ENCODE results near the gene ATP6V0E1. TPM values are rescaled to one million over a fixed set of nuclear protein-coding genes. Genes with fewer than 3 reads are reported as not detected.
"Not testable (repeated sequence)": the region's sequence is repeated elsewhere in the genome, so short reads cannot be mapped to it uniquely, and the experiment has no call there.

The ATP6V0E1 gene
- total and polyA plus RNA-seq, 2 of the 4 experiments (the other 2 are of a cell fraction): 258 to 277 TPM

DNA sequence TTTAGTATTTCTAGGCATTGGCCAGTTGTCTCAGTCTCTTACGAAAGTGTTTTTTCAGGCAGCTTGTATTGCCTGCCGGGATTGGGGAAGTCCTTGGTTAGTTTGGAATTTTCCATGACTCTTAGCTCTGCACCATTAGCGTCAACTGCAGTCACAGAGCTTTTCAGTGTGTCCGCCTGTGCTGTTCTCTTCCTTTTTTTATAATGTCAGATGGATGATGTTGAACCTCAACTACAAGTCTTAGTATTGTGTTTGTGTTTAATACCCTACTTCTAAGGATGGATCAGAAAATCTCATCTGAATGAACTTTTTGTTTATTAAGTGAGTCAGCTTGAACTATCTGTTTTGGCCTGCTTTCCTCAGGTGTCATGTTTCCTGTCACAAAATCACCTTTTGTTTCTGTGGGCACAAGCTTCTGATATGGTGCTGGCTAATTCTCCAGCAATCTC lies 33.1 kb downstream of the ATP6V0E1 start:
- TF ChIP-seq BHLHE40 (IDR thresholded peaks at IDR 0.05; ENCODE audit: low read depth, low read length) (no peak), POLR2A (IDR thresholded peaks at IDR 0.05; ENCODE audit: low read depth, low read length) (no peak)
- TF ChIP-seq, protein P1, sequence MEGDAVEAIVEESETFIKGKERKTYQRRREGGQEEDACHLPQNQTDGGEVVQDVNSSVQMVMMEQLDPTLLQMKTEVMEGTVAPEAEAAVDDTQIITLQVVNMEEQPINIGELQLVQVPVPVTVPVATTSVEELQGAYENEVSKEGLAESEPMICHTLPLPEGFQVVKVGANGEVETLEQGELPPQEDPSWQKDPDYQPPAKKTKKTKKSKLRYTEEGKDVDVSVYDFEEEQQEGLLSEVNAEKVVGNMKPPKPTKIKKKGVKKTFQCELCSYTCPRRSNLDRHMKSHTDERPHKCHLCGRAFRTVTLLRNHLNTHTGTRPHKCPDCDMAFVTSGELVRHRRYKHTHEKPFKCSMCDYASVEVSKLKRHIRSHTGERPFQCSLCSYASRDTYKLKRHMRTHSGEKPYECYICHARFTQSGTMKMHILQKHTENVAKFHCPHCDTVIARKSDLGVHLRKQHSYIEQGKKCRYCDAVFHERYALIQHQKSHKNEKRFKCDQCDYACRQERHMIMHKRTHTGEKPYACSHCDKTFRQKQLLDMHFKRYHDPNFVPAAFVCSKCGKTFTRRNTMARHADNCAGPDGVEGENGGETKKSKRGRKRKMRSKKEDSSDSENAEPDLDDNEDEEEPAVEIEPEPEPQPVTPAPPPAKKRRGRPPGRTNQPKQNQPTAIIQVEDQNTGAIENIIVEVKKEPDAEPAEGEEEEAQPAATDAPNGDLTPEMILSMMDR (conservative IDR thresholded peaks at IDR 0.05; ENCODE audit: low read depth, low read length): no peak
- Histone ChIP-seq H3K56ac (ENCODE audit: extremely low read depth, insufficient read depth, low read length) (no peak overlapping the region), H3K79me1 (ENCODE audit: low read depth in 1 of 2, low read length in 2 of 2) (peaks cover 37 to 79% of the 10 kb centered on the region in 2 experiments), H3K27me3 (ENCODE audit: control insufficient read depth, insufficient read depth, low read length) (no peaks in the 10 kb centered on the region), H4K91ac (ENCODE audit: insufficient read depth, low read depth, low read length) (no peak overlapping the region), H3K23ac (ENCODE audit: low read depth, low read length) (no peak overlapping the region), H3K36me3 (ENCODE audit: control insufficient read depth, insufficient read depth, low read length) (peaks cover 11% of the 10 kb centered on the region; the same call in 1 of the 2 replicates), H4K20me1 (ENCODE audit: insufficient read depth, low read length) (peaks cover 31% of the 10 kb centered on the region), H4K8ac (ENCODE audit: low read depth in 2 of 2, low read length in 2 of 2) (0 out of 4 replicates have a peak overlapping the region, but pooled peaks of 1 of the 2 experiments have one; percentile 8), H3K4me3 (ENCODE audit: insufficient read depth, low read depth, low read length) (no peak overlapping the region), H2AK5ac (ENCODE audit: low read depth, low read length) (no peak overlapping the region), H2AFZ (replicated peaks; ENCODE audit: low read length, poor library complexity) (no peak overlapping the region), H3K9me1 (ENCODE audit: insufficient read depth, low read length) (peaks cover 20% of the 10 kb centered on the region), H4K5ac (ENCODE audit: low read depth, low read length) (no peak overlapping the region), H3K9me3 (ENCODE audit: control insufficient read depth, insufficient read depth, low read length) (no peaks in the 10 kb centered on the region), H3K27ac (ENCODE audit: insufficient read depth, low read length) (peak overlapping the region; percentile 22; the same call in 1 of the 2 replicates), H2BK120ac (ENCODE audit: low read depth, low read length) (no peak overlapping the region), H3K9ac (ENCODE audit: low read depth, low read length) (no peak overlapping the region), H3K18ac (ENCODE audit: low read depth, low read length) (no peak overlapping the region), H3K4ac (ENCODE audit: low read depth, low read length) (no peak overlapping the region), H2BK20ac (ENCODE audit: low read depth, low read length) (no peak overlapping the region), H3K14ac (replicated peaks; ENCODE audit: low read depth, low read length) (no peak overlapping the region; the same call in none of the 2 replicates), H2BK5ac (ENCODE audit: low read depth, low read length, poor library complexity, severe bottlenecking) (peak overlapping the region; percentile 65), H3K4me1 (ENCODE audit: control insufficient read depth, insufficient read depth, low read length) (peaks cover 15% of the 10 kb centered on the region), H2AK9ac (replicated peaks; ENCODE audit: low read depth, low read length, poor library complexity) (no peak overlapping the region), H3K4me2 (ENCODE audit: low read depth, low read length) (peak overlapping the region; percentile 3; the same call in 1 of the 2 replicates), H2BK15ac (ENCODE audit: low read depth, low read length) (0 out of 3 replicates have a peak overlapping the region, but pooled peaks have one; percentile 7)
- BruUV-seq (replicated peaks): no TSS peak
- ATAC-seq (ENCODE audit: low read depth) (peak; percentile 74), DNase-seq (peak; percentile 71)
- no CpG with 5 or more reads among the region's 4 CpGs for WGBS, 2 experiments (ENCODE audit: extremely low coverage in 2 of 2, insufficient read length in 1 of 2)
- ChIA-PET POLR2A (ENCODE audit: unreplicated experiment) (no interaction called here), CTCF (interaction anchor here (0.7 kb wide), 1 partner anchor 22 kb away, joined by 3 read pairs; no protein-coding TSS in a partner anchor)
- dilution Hi-C loops (cut with HindIII; ENCODE audit: low sequenced_read_pairs, unreplicated experiment): no loop called here
- intact Hi-C loops (cut with micrococcal nuclease): no loop called here
- in situ Hi-C loops (cut with MboI; ENCODE audit: low sequenced_read_pairs): no loop called here

DNA sequence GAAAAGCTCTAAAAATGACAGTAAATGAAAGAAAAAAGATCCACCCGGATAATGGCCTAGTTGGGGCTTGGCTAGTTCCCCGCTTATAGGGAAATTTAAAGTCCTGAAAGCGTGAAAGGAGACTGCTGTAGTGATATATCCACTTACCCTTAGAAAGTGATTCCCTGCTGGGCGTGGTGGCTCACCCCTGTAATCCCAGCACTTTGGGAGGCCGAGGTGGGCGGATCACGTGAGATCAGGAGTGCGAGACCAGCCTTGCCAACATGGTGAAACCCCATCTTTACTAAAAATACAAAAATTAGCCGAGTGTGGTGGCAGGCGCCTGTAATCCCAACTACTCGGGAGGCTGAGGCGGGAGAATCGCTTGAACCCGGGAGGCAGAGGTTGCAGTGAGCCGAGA lies 33.5 kb downstream of the ATP6V0E1 start:
- H2BK20ac ChIP-seq (ENCODE audit: low read depth, low read length); H3K9ac ChIP-seq (ENCODE audit: low read depth, low read length); ATAC-seq (ENCODE audit: low read depth); H3K4me3 ChIP-seq (ENCODE audit: insufficient read depth, low read depth, low read length); H3K27me3 ChIP-seq (ENCODE audit: control insufficient read depth, insufficient read depth, low read length); H4K91ac ChIP-seq (ENCODE audit: insufficient read depth, low read depth, low read length); POLR2A ChIA-PET (ENCODE audit: unreplicated experiment); H2BK120ac ChIP-seq (ENCODE audit: low read depth, low read length); H3K4ac ChIP-seq (ENCODE audit: low read depth, low read length); H2AK5ac ChIP-seq (ENCODE audit: low read depth, low read length); H3K23ac ChIP-seq (ENCODE audit: low read depth, low read length); H4K5ac ChIP-seq (ENCODE audit: low read depth, low read length); H2AFZ ChIP-seq (replicated peaks; ENCODE audit: low read length, poor library complexity); H3K18ac ChIP-seq (ENCODE audit: low read depth, low read length); DNase-seq; H3K14ac ChIP-seq (replicated peaks; ENCODE audit: low read depth, low read length); dilution Hi-C loops (cut with HindIII; ENCODE audit: low sequenced_read_pairs, unreplicated experiment); H3K4me2 ChIP-seq (ENCODE audit: low read depth, low read length); H2BK15ac ChIP-seq (ENCODE audit: low read depth, low read length); H3K9me3 ChIP-seq (ENCODE audit: control insufficient read depth, insufficient read depth, low read length); H4K8ac ChIP-seq (ENCODE audit: low read depth in 2 of 2, low read length in 2 of 2); H3K27ac ChIP-seq (ENCODE audit: insufficient read depth, low read length); in situ Hi-C loops (cut with MboI; ENCODE audit: low sequenced_read_pairs); BruUV-seq (replicated peaks); H3K56ac ChIP-seq (ENCODE audit: extremely low read depth, insufficient read depth, low read length); intact Hi-C loops (cut with micrococcal nuclease); H2AK9ac ChIP-seq (replicated peaks; ENCODE audit: low read depth, low read length, poor library complexity): not testable (repeated sequence)
- Histone ChIP-seq H3K36me3 (ENCODE audit: control insufficient read depth, insufficient read depth, low read length) (peaks cover 11% of the 10 kb centered on the region; the same call in 1 of the 2 replicates), H3K4me1 (ENCODE audit: control insufficient read depth, insufficient read depth, low read length) (peaks cover 15% of the 10 kb centered on the region), H3K79me1 (ENCODE audit: low read depth in 1 of 2, low read length in 2 of 2) (peaks cover 36 to 79% of the 10 kb centered on the region in 2 experiments), H3K9me1 (ENCODE audit: insufficient read depth, low read length) (peaks cover 20% of the 10 kb centered on the region), H2BK5ac (ENCODE audit: low read depth, low read length, poor library complexity, severe bottlenecking) (peak overlapping the region; percentile 65), H4K20me1 (ENCODE audit: insufficient read depth, low read length) (peaks cover 28% of the 10 kb centered on the region)
- CTCF ChIA-PET: interaction anchor here (0.7 kb wide), 1 partner anchor 22 kb away, joined by 3 read pairs; no protein-coding TSS in a partner anchor
- WGBS, 2 experiments (ENCODE audit: extremely low coverage in 2 of 2, insufficient read length in 1 of 2): 100% methylated on average over 3 of the region's 15 CpGs; no CpG with 5 or more reads in 1 of the 2 experiments
